SIG-M5 treated with dmso at 0.1 percent for 504 hours (cell line): ENCODE data around the gene CASS4.

Experiments used
- DNase-seq: peaks from one replicate; lab custom pipeline; 2025; ENCODE audit not compliant: unreplicated experiment; lab: John Stamatoyannopoulos, UW

Gene CASS4

DNA sequence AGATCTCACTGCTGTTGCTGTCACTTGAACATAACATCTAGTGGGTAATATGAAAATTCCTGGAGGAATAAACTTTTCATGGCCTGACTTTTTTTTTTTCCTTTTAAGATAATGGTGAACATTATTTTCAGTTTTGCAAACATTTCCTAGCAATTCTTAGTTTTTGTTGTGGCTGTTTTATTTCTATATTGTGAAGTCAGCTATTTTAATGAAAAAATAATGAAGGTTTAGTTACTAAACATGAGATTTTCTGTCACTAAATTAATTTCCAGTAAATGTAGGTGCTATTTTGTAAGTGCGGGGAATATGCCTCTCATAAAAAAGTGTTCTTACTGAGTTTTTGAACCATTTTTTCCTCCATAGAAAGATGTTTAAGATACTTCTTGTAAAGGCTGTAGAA lies 89.1 kb downstream of the CASS4 start:
- no peak for DNase-seq

DNA sequence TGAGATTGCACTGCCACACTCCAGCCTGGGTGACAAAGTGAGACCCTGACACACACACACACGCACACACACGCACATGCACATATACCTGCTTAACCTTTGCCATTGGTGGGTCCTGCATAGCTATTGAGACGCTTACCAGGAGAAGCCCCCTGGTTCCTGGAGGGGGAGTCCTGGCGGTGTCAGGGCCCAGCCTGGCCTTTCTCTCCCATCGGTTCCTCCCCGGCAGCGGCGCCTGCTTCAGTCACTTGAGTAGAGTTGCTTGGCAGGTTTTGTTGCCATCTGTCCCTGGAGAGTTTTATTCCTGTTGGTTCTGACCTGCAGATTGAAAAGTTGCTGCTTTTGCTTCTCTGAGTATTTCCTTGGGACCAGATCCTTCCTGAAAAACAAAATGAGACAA lies 91.9 kb downstream of the CASS4 start:
- no peak for DNase-seq

DNA sequence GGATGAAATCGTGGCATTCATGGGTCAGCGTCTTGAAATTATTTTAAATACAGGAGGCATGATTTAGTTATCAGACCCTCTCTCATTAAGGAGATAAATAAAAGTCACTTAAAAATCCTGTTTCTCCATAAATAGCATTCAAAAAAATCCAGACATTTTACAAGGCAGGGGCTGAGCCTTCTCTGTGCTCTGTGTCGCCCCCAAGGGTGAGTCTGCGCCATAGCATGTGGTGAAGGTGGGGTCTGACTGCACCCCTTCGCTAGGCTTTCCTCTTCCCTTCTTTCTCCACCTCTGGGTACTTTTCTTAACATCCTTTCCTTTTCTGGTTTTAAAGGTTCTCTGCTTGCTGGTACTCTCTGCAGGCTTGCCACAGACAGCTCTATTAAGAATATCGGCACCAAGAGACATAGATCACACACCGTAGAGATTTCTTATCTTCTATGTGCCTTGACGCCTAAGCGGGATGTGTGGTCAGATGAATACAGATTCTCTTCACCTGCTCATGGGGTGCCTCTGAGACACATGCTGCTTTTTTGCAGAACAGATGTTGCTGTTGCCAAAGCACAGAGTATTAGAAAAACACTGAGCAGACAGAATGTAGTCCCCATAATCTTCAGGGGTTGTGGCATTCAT lies 92.4 kb downstream of the CASS4 start:
- DNase-seq: no peak

DNA sequence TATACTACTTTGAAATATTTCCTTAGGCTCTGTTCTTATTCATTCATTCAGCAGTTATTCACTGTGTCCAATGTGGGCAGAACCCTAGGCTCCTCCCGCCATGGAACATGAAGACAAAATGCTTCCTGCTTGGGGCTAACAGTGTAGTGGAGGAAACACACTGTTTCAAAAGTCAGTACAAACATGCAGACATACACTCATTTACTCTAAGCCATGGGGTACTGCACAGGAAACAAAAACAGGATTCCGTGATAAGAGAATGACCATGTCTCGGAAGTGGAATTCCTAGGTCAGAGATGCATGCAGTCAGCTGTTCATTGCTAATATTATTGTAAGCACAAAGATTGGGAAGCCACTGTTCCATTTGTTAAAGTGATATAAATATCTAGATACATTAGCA lies 94.0 kb downstream of the CASS4 start:
- no peak for DNase-seq
